Stomach (tissue), 9 donors: ENCODE measurements around the gene IL17RB. TPM values are rescaled to one million over a fixed set of nuclear protein-coding genes. Genes with fewer than 3 reads are reported as not detected.

Source experiments
- DNase-seq, 2 donors: peaks; one replicate each; pipeline versions ENCODE4 v3.0.0 to v3.0.0-alpha.2; 2013 to 2019
- H3K27ac ChIP-seq, 5 donors: fragments of 200-600 bp in 4 of 5; sonication (generic) in 4 of 5; one replicate each; pipeline ENCODE4 v1.5.1; 2013 to 2019; ENCODE audit warnings: mild to moderate bottlenecking in 1 of 5, moderate library complexity in 1 of 5
- H3K27me3 ChIP-seq, 3 donors: fragments of 200-600 bp; sonication (generic); one replicate each; pipeline ENCODE4 v1.5.1; 2017 to 2019; ENCODE audit warnings: mixed run types in 1 of 3
- H3K36me3 ChIP-seq, 4 donors: fragments of 200-600 bp; sonication (generic); 1 replicate in 3 of 4; 2 replicates in 1 of 4; pipeline ENCODE4 v1.5.1; 2016 to 2019
- H3K4me1 ChIP-seq, 4 donors: fragments of 200-600 bp; sonication (generic); one replicate each; pipeline ENCODE4 v1.5.1; 2016 to 2019
- H3K4me3 ChIP-seq, 4 donors: fragments of 200-600 bp; sonication (generic) in 3 of 4; one replicate each; pipeline ENCODE4 v1.5.1; 2016 to 2019; ENCODE audit warnings: mild to moderate bottlenecking in 1 of 4
- H3K9me3 ChIP-seq, 4 donors: fragments of 200-600 bp; sonication (generic); one replicate each; pipeline ENCODE4 v1.5.1; 2016 to 2019
- EP300 ChIP-seq: sonication (generic); formaldehyde crosslinking; IDR thresholded peaks from one replicate; pipeline ENCODE4 v1.6.1; 2017; ENCODE audit warnings: antibody characterized with exemption
- POLR2A ChIP-seq, 4 donors: fragments of 450-650 bp; IDR thresholded peaks; one replicate each; pipeline ENCODE4 v1.6.1; 2016; ENCODE audit warnings: antibody characterized with exemption in 4 of 4, control low read depth in 2 of 4, mild to moderate bottlenecking in 1 of 4, moderate library complexity in 1 of 4
- POLR2AphosphoS5 ChIP-seq, 3 donors: sonication (generic); formaldehyde crosslinking; IDR thresholded peaks; one replicate each; pipeline ENCODE4 v1.6.1; 2016; ENCODE audit warnings: antibody characterized with exemption in 3 of 3
- WGBS, 5 donors: extraction: QIAGEN DNeasy Blood & Tissue Kit in 3 of 5; methylation state at CpG; one replicate each; pipeline versions ENCODE4 v1.1.5 to v1.1.7; 2013 to 2018; 5-methylcytosine and 5-hydroxymethylcytosine counted together
- intact Hi-C: fragments of 100-400 bp; cut with DNase I; formaldehyde crosslinking; loops from one replicate; pipeline ENCODE4 v1.15.1; 2023; ENCODE audit warnings: low total_unique reads
- polyA plus RNA-seq, 3 donors: library from polyadenylated mRNA; stranded (reverse); fragments of 200-250 nt; gene quantifications; one replicate each; pipeline ENCODE4 v1.2.3, GENCODE V29; 2013
- total RNA-seq, 5 donors: library from RNA; depleted of rRNA; stranded (reverse); fragments of >200 nt; gene quantifications; one replicate each; pipeline versions ENCODE4 v1.1.0 to v1.2.3, GENCODE V29; 2014 to 2016
- TF ChIP-seq, protein P1 (sequence below), 7 experiments: fragments of 450-650 bp in 4 of 7; fragments of 200-600 bp in 3 of 7; sonication (generic) in 3 of 7; IDR thresholded peaks; one replicate each; pipeline ENCODE4 v1.5.1; 2016 to 2019; ENCODE audit warnings: antibody characterized with exemption in 7 of 7, control low read depth in 2 of 7, mild to moderate bottlenecking in 1 of 7
- donor health status: healthy with polysubstance abuse.
- donor health status: Bipolar disorder and iron deficiency.
- donor health status: healthy.

The IL17RB gene
- total and polyA plus RNA-seq, 8 donors = 0.61 to 34.2 (median 3.5) TPM

DNA sequence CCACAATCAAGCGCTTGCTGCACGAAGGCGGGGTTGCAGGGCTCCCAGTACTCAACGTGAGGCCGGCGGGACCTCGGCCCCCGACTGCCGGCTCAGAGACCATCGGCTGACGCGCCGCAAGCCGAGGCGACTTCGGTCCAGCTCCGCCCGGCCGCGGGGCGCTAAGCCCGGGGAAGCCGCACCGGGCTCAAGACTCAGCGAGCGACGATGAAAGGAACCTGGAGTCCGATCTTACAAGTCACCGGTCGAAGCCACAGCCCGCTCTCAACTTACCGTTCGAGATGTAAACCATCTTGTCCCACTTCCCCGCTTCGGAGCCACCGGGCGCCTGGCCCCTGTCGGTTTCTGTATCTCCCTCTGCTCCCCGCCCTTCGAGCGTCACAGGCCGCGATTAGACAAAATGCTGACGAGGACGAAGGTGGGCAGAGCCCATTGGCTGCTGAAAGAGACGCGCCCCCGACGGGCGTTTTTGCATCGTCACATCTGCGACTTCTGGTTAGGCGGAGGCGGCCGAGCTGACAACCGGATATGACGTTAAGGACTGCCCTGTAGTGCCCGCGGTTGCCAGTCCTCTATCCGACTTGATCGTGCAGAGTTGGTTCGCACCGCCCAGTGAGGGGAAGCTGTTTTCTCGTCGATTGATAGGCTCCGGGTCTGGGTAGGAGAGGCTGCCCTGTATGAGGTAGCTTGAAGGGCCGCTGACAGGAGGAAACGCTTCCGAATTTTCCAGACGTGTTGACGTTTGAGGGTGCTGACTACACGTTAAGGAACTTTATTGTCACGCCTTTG lies 45.3 kb downstream of the IL17RB start, which contains the start of gene SELENOK:
Gene SELENOK (minus strand): TSS at position 363 of the 789 bp plus-strand sequence.
- Histone ChIP-seq H3K4me3 (peak within 1 kb of the TSS; percentile 70 to 96 (median 84)), H3K4me1 (peaks cover 12 to 39% (median 28%) of the 10 kb centered on the region in 4 donors), H3K27ac (peak within 1 kb of the TSS; percentile 97 to 99 (median 98)), H3K36me3 (peaks cover 0 to 18% (median 15%) of the 10 kb centered on the region in 4 donors), H3K9me3 (no peaks in the 10 kb centered on the region), H3K27me3 (no peaks in the 10 kb centered on the region)
- WGBS, 5 donors = 0 to 1% (median 0%) methylated on average over 48 to 73 of the region's 73 CpGs
- peak; percentile 99 to 100 for DNase-seq
- TF ChIP-seq EP300 (no peak), POLR2AphosphoS5 (IDR thresholded peaks at IDR 0.05) (peak; percentile 99), POLR2A (IDR thresholded peaks at IDR 0.05) (peak in 2 of 4 donors; percentile 98 to 99)
- TF ChIP-seq, protein P1, sequence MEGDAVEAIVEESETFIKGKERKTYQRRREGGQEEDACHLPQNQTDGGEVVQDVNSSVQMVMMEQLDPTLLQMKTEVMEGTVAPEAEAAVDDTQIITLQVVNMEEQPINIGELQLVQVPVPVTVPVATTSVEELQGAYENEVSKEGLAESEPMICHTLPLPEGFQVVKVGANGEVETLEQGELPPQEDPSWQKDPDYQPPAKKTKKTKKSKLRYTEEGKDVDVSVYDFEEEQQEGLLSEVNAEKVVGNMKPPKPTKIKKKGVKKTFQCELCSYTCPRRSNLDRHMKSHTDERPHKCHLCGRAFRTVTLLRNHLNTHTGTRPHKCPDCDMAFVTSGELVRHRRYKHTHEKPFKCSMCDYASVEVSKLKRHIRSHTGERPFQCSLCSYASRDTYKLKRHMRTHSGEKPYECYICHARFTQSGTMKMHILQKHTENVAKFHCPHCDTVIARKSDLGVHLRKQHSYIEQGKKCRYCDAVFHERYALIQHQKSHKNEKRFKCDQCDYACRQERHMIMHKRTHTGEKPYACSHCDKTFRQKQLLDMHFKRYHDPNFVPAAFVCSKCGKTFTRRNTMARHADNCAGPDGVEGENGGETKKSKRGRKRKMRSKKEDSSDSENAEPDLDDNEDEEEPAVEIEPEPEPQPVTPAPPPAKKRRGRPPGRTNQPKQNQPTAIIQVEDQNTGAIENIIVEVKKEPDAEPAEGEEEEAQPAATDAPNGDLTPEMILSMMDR (IDR thresholded peaks at IDR 0.05) = no peak
- intact Hi-C loops = no loop called here

DNA sequence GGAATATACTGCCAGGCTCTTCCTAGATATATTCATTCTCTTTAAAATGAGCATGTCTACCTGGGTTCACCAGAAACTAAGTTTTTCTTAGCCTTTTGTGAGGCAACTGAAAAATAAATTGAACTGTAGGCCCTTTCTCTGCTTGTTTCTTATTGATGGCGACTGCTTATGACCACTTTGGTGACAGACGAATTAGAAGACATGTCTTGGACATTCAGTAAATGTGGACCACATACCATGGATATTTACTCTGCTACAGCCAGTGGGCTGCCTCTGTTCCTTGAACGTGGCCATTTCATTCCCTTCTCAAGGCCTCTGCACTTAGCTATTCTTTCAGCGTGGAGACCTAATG lies 45.9 kb downstream of the IL17RB start:
- peaks cover 0 to 12% (median 10%) of the 10 kb centered on the region in 4 donors for H3K36me3 ChIP-seq
- 40 to 67% (median 50%) methylated on average over 4 of the region's 4 CpGs for WGBS, 5 donors

DNA sequence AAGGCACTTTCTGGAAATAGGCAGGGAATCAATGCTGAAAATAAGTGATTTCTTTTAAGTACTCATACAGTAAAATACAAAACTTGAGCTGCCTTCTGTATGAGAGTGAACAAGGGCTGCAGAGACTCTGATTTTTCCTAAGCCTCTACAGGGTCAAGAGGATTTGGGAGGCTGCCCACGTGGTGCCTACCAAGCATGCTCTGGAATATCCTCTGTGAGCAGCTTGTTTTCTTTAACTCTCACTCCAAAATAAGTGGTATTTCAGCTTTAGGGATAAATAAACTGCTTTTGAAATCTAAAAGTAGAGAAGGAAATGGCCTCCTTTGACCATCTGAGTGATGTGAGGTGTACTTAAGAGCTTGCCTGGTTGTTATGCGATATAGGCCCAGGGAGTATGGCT lies 53.4 kb downstream of the IL17RB start:
- Histone ChIP-seq H3K27ac (no peak overlapping the region), H3K4me3 (no peak overlapping the region), H3K27me3 (peaks cover 0 to 17% (median 0%) of the 10 kb centered on the region in 3 donors), H3K9me3 (no peaks in the 10 kb centered on the region), H3K4me1 (no peaks in the 10 kb centered on the region), H3K36me3 (no peaks in the 10 kb centered on the region)
- intact Hi-C loops = no loop called here
- TF ChIP-seq POLR2A (IDR thresholded peaks at IDR 0.05) = no peak
- no peak for TF ChIP-seq EP300
- TF ChIP-seq, protein P1 (IDR thresholded peaks at IDR 0.05) = no peak
- TF ChIP-seq POLR2AphosphoS5 (IDR thresholded peaks at IDR 0.05) = no peak
- WGBS, 5 donors = 67 to 73% (median 73%) methylated on average over 2 of the region's 2 CpGs
- DNase-seq = no peak

More for the DNA sequence above, 45.9 kb downstream of the IL17RB start:
- peaks cover 0 to 4% (median 0%) of the 10 kb centered on the region in 3 donors for H3K27me3 ChIP-seq
- no peak for TF ChIP-seq POLR2A (IDR thresholded peaks at IDR 0.05)
- TF ChIP-seq EP300 = no peak
- TF ChIP-seq, protein P1 (IDR thresholded peaks at IDR 0.05) = no peak
- no peak for TF ChIP-seq POLR2AphosphoS5 (IDR thresholded peaks at IDR 0.05)
- H3K27ac ChIP-seq = peak overlapping the region; percentile 89 to 99 (median 98)
- intact Hi-C loops = no loop called here
- no peaks in the 10 kb centered on the region for H3K9me3 ChIP-seq
- DNase-seq = no peak
- peak overlapping the region; percentile 70 to 96 (median 84) for H3K4me3 ChIP-seq
- H3K4me1 ChIP-seq = peaks cover 12 to 39% (median 28%) of the 10 kb centered on the region in 4 donors

DNA sequence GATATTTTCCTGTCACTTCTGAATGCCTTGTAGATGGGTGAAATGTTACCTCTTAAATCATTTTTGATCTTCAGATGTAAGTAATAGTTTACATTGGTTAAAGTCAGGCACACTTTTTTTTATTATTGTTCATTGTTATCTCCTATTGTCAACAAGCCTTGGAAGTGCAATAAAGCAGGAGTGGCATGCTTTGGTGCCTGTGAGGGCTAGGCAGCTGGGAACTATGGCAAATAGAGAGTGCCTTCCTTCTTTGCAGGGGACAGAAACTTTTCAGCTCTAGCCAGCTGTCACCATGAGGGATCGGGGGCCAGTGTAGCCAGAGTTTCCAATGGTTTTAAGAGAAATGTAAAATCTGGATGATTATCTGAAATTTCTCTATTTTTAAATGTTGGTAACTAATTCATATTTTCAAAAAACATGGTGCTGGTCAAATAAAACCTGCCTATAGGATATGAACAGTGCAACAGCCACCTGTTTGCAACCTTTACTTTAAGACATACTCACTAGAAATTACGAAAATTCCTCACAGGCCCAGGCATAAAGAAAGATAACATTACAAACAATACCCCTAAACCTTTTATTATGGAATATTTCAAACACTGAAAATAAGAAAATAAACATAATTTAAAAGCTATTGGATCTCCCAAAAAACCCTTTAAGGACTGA lies 54.4 kb downstream of the IL17RB start:
- Histone ChIP-seq H3K9me3 (no peaks in the 10 kb centered on the region), H3K4me1 (no peaks in the 10 kb centered on the region), H3K27me3 (peaks cover 0 to 19% (median 0%) of the 10 kb centered on the region in 3 donors), H3K27ac (no peak overlapping the region), H3K4me3 (no peak overlapping the region), H3K36me3 (no peaks in the 10 kb centered on the region)
- no peak for TF ChIP-seq EP300
- TF ChIP-seq, protein P1 (IDR thresholded peaks at IDR 0.05) = no peak
- no peak for TF ChIP-seq POLR2A (IDR thresholded peaks at IDR 0.05)
- no peak for DNase-seq
- intact Hi-C loops = no loop called here
- WGBS, 5 donors = 30 to 58% (median 53%) methylated on average over 2 of the region's 2 CpGs
